IMR-90 (cell line): Measurements from ENCODE around the gene PDS5B. TPM values are rescaled to one million over a fixed set of nuclear protein-coding genes. Genes with fewer than 3 reads are reported as not detected.

ENCODE experiments used
- ATAC-seq: fragments of 200-7000 bp; cut with Tn5 transposase; 2 replicates; pipeline ENCODE4 v1.9.1; 2020; ENCODE audit warnings: low read depth, mild to moderate bottlenecking, moderate library complexity
- BruUV-seq: library from RNA; stranded (reverse); fragments of 400-500 nt; replicated peaks from 2 replicates; lab custom pipeline; 2021; lab: Mats Ljungman, UMichigan
- CTCF ChIA-PET: fragments of 300-600 bp; formaldehyde crosslinking; extraction: SDS; loops from one replicate; lab custom pipeline; 2021; ENCODE audit warnings: antibody characterized with exemption; lab: Yijun Ruan, JAX
- POLR2A ChIA-PET: fragments of 300-600 bp; sonication (Branson Sonifier 250); formaldehyde crosslinking; loops from one replicate; lab custom pipeline; 2022; ENCODE audit warnings: antibody characterized with exemption; ENCODE audit not compliant: unreplicated experiment; lab: Charles Lee
- DNase-seq: peaks from one replicate; pipeline ENCODE4 v3.0.0; 2013
- H2AFZ ChIP-seq: replicated peaks from 2 replicates; pipeline ENCODE3; 2013; ENCODE audit warnings: low read length, mild to moderate bottlenecking; ENCODE audit not compliant: poor library complexity
- H2AK5ac ChIP-seq: 2 replicates; pipeline ENCODE4 v1.6.1; 2013; ENCODE audit warnings: low read depth, low read length, inconsistent platforms
- H2AK9ac ChIP-seq: replicated peaks from 2 replicates; pipeline ENCODE3; 2013; ENCODE audit warnings: mild to moderate bottlenecking, low read depth, low read length, moderate library complexity; ENCODE audit not compliant: poor library complexity
- H2BK120ac ChIP-seq: 2 replicates; pipeline ENCODE4 v1.6.1; 2013; ENCODE audit warnings: low read depth, low read length, inconsistent platforms
- H2BK15ac ChIP-seq: 3 replicates; pipeline ENCODE4 v1.6.1; 2013; ENCODE audit warnings: low read depth, low read length, inconsistent platforms
- H2BK20ac ChIP-seq: 2 replicates; pipeline ENCODE4 v1.6.1; 2013; ENCODE audit warnings: low read depth, mild to moderate bottlenecking, inconsistent platforms, low read length, moderate library complexity
- H2BK5ac ChIP-seq: 2 replicates; pipeline ENCODE4 v1.6.1; 2013; ENCODE audit warnings: mild to moderate bottlenecking, low read depth, low read length, inconsistent platforms; ENCODE audit not compliant: poor library complexity, severe bottlenecking
- H3K14ac ChIP-seq: replicated peaks from 2 replicates; pipeline ENCODE4 v1.6.1; 2013; ENCODE audit warnings: low read depth, low read length, inconsistent platforms
- H3K18ac ChIP-seq: 2 replicates; pipeline ENCODE4 v1.6.1; 2013; ENCODE audit warnings: low read depth, low read length, control low read depth
- H3K23ac ChIP-seq: 2 replicates; pipeline ENCODE4 v1.6.1; 2013; ENCODE audit warnings: low read depth, low read length, inconsistent platforms
- H3K27ac ChIP-seq: 2 replicates; pipeline ENCODE4 v1.5.1; 2013; ENCODE audit warnings: mild to moderate bottlenecking, control low read depth, low read length; ENCODE audit not compliant: insufficient read depth
- H3K27me3 ChIP-seq: 2 replicates; pipeline ENCODE4 v1.6.1; 2013; ENCODE audit warnings: low read length; ENCODE audit not compliant: control insufficient read depth, insufficient read depth
- H3K36me3 ChIP-seq: 2 replicates; pipeline ENCODE4 v1.6.1; 2013; ENCODE audit warnings: low read length, mixed read lengths; ENCODE audit not compliant: control insufficient read depth, insufficient read depth
- H3K4ac ChIP-seq: 2 replicates; pipeline ENCODE4 v1.6.1; 2013; ENCODE audit warnings: low read depth, low read length, inconsistent platforms
- H3K4me1 ChIP-seq: 2 replicates; pipeline ENCODE4 v1.6.1; 2013; ENCODE audit warnings: low read length, mixed read lengths; ENCODE audit not compliant: control insufficient read depth, insufficient read depth
- H3K4me2 ChIP-seq: 2 replicates; pipeline ENCODE4 v1.6.1; 2013; ENCODE audit warnings: low read depth, mild to moderate bottlenecking, control low read depth, low read length, moderate library complexity
- H3K4me3 ChIP-seq: 2 replicates; pipeline ENCODE4 v1.5.1; 2013; ENCODE audit warnings: low read depth, mild to moderate bottlenecking, control low read depth, low read length, moderate library complexity; ENCODE audit not compliant: insufficient read depth
- H3K56ac ChIP-seq: 2 replicates; pipeline ENCODE4 v1.6.1; 2013; ENCODE audit warnings: low read length, inconsistent platforms; ENCODE audit not compliant: insufficient read depth; ENCODE audit errors: extremely low read depth
- H3K79me1 ChIP-seq, 2 experiments: 2 replicates each; pipeline ENCODE4 v1.6.1; 2013; ENCODE audit warnings: low read length in 2 of 2, inconsistent platforms in 1 of 2, low read depth in 1 of 2
- H3K9ac ChIP-seq: 2 replicates; pipeline ENCODE4 v1.6.1; 2013; ENCODE audit warnings: low read depth, low read length, control low read depth
- H3K9me1 ChIP-seq: 2 replicates; pipeline ENCODE4 v1.6.1; 2013; ENCODE audit warnings: low read length, inconsistent platforms; ENCODE audit not compliant: insufficient read depth
- H3K9me3 ChIP-seq: 2 replicates; pipeline ENCODE4 v1.6.1; 2013; ENCODE audit warnings: low read length; ENCODE audit not compliant: control insufficient read depth, insufficient read depth
- H4K20me1 ChIP-seq: 2 replicates; pipeline ENCODE4 v1.6.1; 2013; ENCODE audit warnings: low read length, inconsistent platforms; ENCODE audit not compliant: insufficient read depth
- H4K5ac ChIP-seq: 2 replicates; pipeline ENCODE4 v1.6.1; 2013; ENCODE audit warnings: mild to moderate bottlenecking, low read depth, low read length, control low read depth
- H4K8ac ChIP-seq, 2 experiments: 2 replicates each; pipeline ENCODE4 v1.6.1; 2013; ENCODE audit warnings: low read depth in 2 of 2, low read length in 2 of 2, control low read depth in 1 of 2, inconsistent platforms in 1 of 2
- H4K91ac ChIP-seq: 2 replicates; pipeline ENCODE4 v1.6.1; 2013; ENCODE audit warnings: low read depth, low read length, inconsistent platforms; ENCODE audit not compliant: insufficient read depth
- BHLHE40 ChIP-seq: fragments of 150-350 bp; IDR thresholded peaks from 2 replicates; pipeline ENCODE4 v1.6.1; 2016; ENCODE audit warnings: mild to moderate bottlenecking, low read depth, low read length
- CEBPB ChIP-seq: IDR thresholded peaks from 2 replicates; pipeline ENCODE4 v1.6.1; 2012; ENCODE audit warnings: low read depth, low read length, improper control_type of control experiment
- CHD1 ChIP-seq: IDR thresholded peaks from 2 replicates; pipeline ENCODE4 v1.6.1; 2012; ENCODE audit warnings: low read depth, low read length, improper control_type of control experiment
- FOS ChIP-seq: fragments of 150-350 bp; IDR thresholded peaks from 2 replicates; pipeline ENCODE4 v1.6.1; 2016; ENCODE audit warnings: low read depth, low read length
- MAZ ChIP-seq: IDR thresholded peaks from 2 replicates; pipeline ENCODE4 v1.6.1; 2012; ENCODE audit warnings: low read depth, mild to moderate bottlenecking, low read length, improper control_type of control experiment, moderate library complexity, borderline replicate concordance
- POLR2A ChIP-seq: IDR thresholded peaks from 2 replicates; pipeline ENCODE4 v1.6.1; 2012; ENCODE audit warnings: mild to moderate bottlenecking, low read depth, low read length
- RFX5 ChIP-seq: IDR thresholded peaks from 2 replicates; pipeline ENCODE4 v1.8.0; 2012; ENCODE audit warnings: low read depth, mild to moderate bottlenecking, low read length, moderate library complexity
- WGBS, 2 experiments: methylation state at CpG; one replicate each; pipeline versions ENCODE4 v1.1.5 to v1.1.7; 2013; ENCODE audit warnings: missing lambda C conversion rate in 2 of 2; ENCODE audit not compliant: insufficient read length in 1 of 2; ENCODE audit errors: extremely low coverage in 2 of 2; 5-methylcytosine and 5-hydroxymethylcytosine counted together
- dilution Hi-C: fragments of 300-500 bp; cut with HindIII; formaldehyde crosslinking; loops from one replicate; pipeline ENCODE4 v1.14.3; 2018; ENCODE audit warnings: low sequenced_read_pairs; ENCODE audit not compliant: unreplicated experiment
- in situ Hi-C: fragments of 300-500 bp; cut with MboI; formaldehyde crosslinking; loops from 3 replicates; pipeline ENCODE4 v1.14.3; 2019; ENCODE audit warnings: low sequenced_read_pairs, inconsistent platforms, mixed read lengths
- intact Hi-C: fragments of 100-400 bp; cut with micrococcal nuclease; formaldehyde crosslinking; loops from 2 replicates; pipeline ENCODE4 v1.10.0; 2022
- polyA plus RNA-seq, 3 experiments: library from polyadenylated mRNA; depleted of rRNA; stranded (reverse); fragments of >200 nt; gene quantifications; 2 replicates each; pipeline ENCODE4 v1.2.3, GENCODE V29; 2012; ENCODE audit warnings: low replicate concordance in 1 of 3
- total RNA-seq: library from RNA; depleted of rRNA; stranded (reverse); fragments of >200 nt; gene quantifications from 2 replicates; pipeline ENCODE4 v1.2.3, GENCODE V29; 2012
- TF ChIP-seq, protein P1 (sequence below): fragments of 150-350 bp; IDR thresholded peaks from 2 replicates; pipeline ENCODE4 v1.6.1; 2017; ENCODE audit warnings: mild to moderate bottlenecking, antibody characterized with exemption, low read length, low read depth
- TF ChIP-seq, protein P2 (sequence below): conservative IDR thresholded peaks from 2 replicates; pipeline ENCODE4 v1.5.1; 2012; ENCODE audit warnings: mild to moderate bottlenecking, low read depth, low read length, improper control_type of control experiment

PDS5B gene
- total and polyA plus RNA-seq, 2 of the 4 experiments (the other 2 are of a cell fraction), result 6.2 to 20.1 TPM

DNA sequence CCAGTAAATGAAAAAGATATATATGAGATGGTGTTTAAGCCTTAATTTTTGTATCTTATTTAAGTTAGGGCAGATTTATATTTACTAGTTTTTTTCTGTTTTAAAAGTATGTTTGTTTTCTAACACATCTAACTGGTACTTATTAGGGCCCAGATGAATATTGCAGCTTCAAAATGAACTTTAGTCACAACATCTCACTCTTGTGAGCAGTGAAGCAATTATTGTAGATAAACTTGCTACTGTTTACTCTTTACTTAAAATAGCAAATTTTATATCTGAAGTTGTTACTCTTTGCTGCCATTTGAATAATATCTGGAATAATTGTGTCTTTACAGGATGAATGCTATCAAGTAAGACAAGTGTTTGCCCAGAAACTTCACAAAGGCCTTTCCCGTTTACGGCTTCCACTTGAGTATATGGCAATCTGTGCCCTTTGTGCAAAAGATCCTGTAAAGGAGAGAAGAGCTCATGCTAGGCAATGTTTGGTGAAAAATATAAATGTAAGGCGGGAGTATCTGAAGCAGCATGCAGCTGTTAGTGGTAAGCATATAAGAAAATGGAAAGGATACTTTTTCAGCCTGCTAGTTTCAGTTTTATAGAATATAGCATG lies 166.8 kb downstream of the PDS5B start:
- no peak overlapping the region for H2AFZ ChIP-seq
- no peaks in the 10 kb centered on the region for H3K9me3 ChIP-seq
- no peak overlapping the region for H2AK9ac ChIP-seq
- BruUV-seq, result no TSS peak
- dilution Hi-C loops (no loop called here), intact Hi-C loops (no loop called here), in situ Hi-C loops (no loop called here)
- H4K20me1 ChIP-seq, result no peaks in the 10 kb centered on the region
- H2AK5ac ChIP-seq, result no peak overlapping the region
- WGBS, 2 experiments, result 93% methylated on average over 2 of the region's 3 CpGs; no CpG with 5 or more reads in 1 of the 2 experiments
- no peak overlapping the region for H3K18ac ChIP-seq
- no peaks in the 10 kb centered on the region for H3K9me1 ChIP-seq
- no peak overlapping the region for H3K4me3 ChIP-seq
- TF ChIP-seq BHLHE40 (no peak), CHD1 (no peak), CEBPB (no peak), MAZ (no peak), POLR2A (no peak), RFX5 (no peak), FOS (no peak)
- TF ChIP-seq, protein P1, sequence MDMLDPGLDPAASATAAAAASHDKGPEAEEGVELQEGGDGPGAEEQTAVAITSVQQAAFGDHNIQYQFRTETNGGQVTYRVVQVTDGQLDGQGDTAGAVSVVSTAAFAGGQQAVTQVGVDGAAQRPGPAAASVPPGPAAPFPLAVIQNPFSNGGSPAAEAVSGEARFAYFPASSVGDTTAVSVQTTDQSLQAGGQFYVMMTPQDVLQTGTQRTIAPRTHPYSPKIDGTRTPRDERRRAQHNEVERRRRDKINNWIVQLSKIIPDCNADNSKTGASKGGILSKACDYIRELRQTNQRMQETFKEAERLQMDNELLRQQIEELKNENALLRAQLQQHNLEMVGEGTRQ, result no peak
- TF ChIP-seq, protein P2, sequence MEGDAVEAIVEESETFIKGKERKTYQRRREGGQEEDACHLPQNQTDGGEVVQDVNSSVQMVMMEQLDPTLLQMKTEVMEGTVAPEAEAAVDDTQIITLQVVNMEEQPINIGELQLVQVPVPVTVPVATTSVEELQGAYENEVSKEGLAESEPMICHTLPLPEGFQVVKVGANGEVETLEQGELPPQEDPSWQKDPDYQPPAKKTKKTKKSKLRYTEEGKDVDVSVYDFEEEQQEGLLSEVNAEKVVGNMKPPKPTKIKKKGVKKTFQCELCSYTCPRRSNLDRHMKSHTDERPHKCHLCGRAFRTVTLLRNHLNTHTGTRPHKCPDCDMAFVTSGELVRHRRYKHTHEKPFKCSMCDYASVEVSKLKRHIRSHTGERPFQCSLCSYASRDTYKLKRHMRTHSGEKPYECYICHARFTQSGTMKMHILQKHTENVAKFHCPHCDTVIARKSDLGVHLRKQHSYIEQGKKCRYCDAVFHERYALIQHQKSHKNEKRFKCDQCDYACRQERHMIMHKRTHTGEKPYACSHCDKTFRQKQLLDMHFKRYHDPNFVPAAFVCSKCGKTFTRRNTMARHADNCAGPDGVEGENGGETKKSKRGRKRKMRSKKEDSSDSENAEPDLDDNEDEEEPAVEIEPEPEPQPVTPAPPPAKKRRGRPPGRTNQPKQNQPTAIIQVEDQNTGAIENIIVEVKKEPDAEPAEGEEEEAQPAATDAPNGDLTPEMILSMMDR, result no peak
- peaks cover 3 to 8% of the 10 kb centered on the region in 2 experiments; a peak in 1 of 4 replicates for H3K79me1 ChIP-seq
- no peak overlapping the region for H2BK20ac ChIP-seq
- ATAC-seq, result no peak
- no peak overlapping the region for H3K4me2 ChIP-seq
- H3K36me3 ChIP-seq, result peaks cover 3% of the 10 kb centered on the region; the same call in 1 of the 2 replicates
- H4K5ac ChIP-seq, result no peak overlapping the region
- H3K14ac ChIP-seq, result no peak overlapping the region
- H2BK15ac ChIP-seq, result no peak overlapping the region
- H3K27ac ChIP-seq, result no peak overlapping the region
- DNase-seq, result no peak
- no peak overlapping the region for H3K56ac ChIP-seq
- ChIA-PET POLR2A (no interaction called here), CTCF (interaction anchor here (1.3 kb wide), 1 partner anchor 10 kb away, joined by 3 read pairs; no protein-coding TSS in a partner anchor)
- H3K4ac ChIP-seq, result no peak overlapping the region
- H3K23ac ChIP-seq, result no peak overlapping the region
- H3K9ac ChIP-seq, result no peak overlapping the region
- H3K4me1 ChIP-seq, result no peaks in the 10 kb centered on the region
- H2BK120ac ChIP-seq, result no peak overlapping the region
- no peak overlapping the region for H2BK5ac ChIP-seq
- H4K91ac ChIP-seq, result no peak overlapping the region
- no peaks in the 10 kb centered on the region for H3K27me3 ChIP-seq
- no peak overlapping the region for H4K8ac ChIP-seq
